AG04449 (cell line): ENCODE results near the gene NET1.

Experiments used
- CTCF ChIA-PET: fragments of 350-600 bp; formaldehyde crosslinking; extraction: SDS; loops from one replicate; lab custom pipeline; 2021; ENCODE audit warnings: antibody characterized with exemption; lab: Yijun Ruan, JAX
- POLR2A ChIA-PET: fragments of 400-600, 350-600 bp; formaldehyde crosslinking; extraction: SDS; loops from one replicate; lab custom pipeline; 2020; ENCODE audit warnings: antibody characterized with exemption, inconsistent platforms; lab: Yijun Ruan, JAX
- DNase-seq: peaks from one replicate; pipeline ENCODE4 v3.0.0-alpha.2; 2010; ENCODE audit warnings: low read depth, low spot score
- H3K4me3 ChIP-seq: 2 replicates; pipeline ENCODE4 v1.5.1; 2011; ENCODE audit warnings: low read depth, mild to moderate bottlenecking, control low read depth, low read length
- TF ChIP-seq, protein P1 (sequence below): IDR thresholded peaks from one replicate; pipeline ENCODE4 v1.5.1; 2011; ENCODE audit warnings: mild to moderate bottlenecking, moderate library complexity, low read length, control low read depth, inconsistent platforms; ENCODE audit not compliant: insufficient read depth; ENCODE audit errors: missing control alignments

The NET1 gene

DNA sequence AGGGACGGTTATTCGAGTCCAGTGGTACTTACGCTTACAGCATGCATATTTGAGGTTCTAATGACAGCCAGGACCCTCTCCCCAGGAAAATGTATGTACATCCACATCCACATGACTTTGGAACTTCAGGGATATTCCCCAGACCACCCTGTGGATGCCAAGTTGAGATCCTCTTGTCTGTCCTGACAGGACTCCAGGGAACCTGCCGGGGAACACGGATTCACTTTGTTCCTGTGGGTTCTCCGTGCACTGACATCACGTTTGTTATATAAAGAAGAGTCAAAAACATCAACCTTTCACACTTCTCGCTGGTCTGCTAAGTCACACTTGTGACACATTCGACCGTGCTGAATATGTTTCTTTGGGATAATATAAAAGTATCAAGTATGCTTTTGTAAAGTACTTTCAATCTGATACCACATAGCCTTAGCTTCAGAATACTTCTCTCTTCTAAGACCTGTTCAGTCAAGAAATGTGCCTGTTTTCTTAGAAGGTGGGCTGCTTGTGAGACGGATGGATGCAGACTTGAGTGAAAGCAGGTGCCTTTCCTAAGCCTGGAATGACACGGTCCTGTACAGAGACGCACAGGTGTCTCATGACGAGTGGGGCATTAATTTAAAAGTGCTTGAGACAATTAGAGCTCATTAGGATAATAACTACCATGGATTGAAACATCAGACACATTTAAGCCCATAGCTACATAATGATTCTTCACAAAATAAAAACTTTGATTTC is 48.3 kb downstream of the NET1 start:
- CTCF ChIA-PET: interaction anchor here (0.6 to 5.5 kb wide), 7 partner anchors 7 to 644 kb away, joined by 3 to 43 read pairs (median 9); no protein-coding TSS in a partner anchor
- DNase-seq: no peak
- TF ChIP-seq, protein P1, sequence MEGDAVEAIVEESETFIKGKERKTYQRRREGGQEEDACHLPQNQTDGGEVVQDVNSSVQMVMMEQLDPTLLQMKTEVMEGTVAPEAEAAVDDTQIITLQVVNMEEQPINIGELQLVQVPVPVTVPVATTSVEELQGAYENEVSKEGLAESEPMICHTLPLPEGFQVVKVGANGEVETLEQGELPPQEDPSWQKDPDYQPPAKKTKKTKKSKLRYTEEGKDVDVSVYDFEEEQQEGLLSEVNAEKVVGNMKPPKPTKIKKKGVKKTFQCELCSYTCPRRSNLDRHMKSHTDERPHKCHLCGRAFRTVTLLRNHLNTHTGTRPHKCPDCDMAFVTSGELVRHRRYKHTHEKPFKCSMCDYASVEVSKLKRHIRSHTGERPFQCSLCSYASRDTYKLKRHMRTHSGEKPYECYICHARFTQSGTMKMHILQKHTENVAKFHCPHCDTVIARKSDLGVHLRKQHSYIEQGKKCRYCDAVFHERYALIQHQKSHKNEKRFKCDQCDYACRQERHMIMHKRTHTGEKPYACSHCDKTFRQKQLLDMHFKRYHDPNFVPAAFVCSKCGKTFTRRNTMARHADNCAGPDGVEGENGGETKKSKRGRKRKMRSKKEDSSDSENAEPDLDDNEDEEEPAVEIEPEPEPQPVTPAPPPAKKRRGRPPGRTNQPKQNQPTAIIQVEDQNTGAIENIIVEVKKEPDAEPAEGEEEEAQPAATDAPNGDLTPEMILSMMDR: no peak
- POLR2A ChIA-PET: interaction anchor here (1.0 kb wide), 1 partner anchor 162 kb away, joined by 4 read pairs; no protein-coding TSS in a partner anchor
- H3K4me3 ChIP-seq: no peak overlapping the region

DNA sequence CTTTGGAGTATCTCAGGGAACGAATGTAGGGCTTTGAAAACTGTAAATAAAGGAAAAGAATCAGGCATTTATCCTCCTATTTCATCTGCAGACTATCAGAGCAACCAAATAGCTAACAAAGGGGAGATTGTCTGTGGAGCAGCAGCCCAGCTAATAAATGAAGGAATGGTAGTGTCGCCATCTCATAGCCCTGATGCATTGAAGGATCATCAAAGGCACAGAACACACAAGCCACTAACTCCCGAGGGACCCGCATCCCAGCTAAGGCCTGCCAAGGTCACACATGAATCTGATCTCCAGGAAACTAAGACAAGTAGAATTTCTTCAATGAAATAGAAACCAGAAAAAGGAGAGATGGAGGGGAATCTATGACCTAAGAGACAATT is 48.8 kb downstream of the NET1 start:
- H3K4me3 ChIP-seq: no peak overlapping the region
- ChIA-PET CTCF (interaction anchor here (0.6 to 5.5 kb wide), 7 partner anchors 8 to 645 kb away, joined by 3 to 43 read pairs (median 9); no protein-coding TSS in a partner anchor), POLR2A (interaction anchor here (1.1 kb wide), 1 partner anchor 28 kb away, joined by 3 read pairs; no protein-coding TSS in a partner anchor)
- TF ChIP-seq, protein P1: no peak
- DNase-seq: no peak

DNA sequence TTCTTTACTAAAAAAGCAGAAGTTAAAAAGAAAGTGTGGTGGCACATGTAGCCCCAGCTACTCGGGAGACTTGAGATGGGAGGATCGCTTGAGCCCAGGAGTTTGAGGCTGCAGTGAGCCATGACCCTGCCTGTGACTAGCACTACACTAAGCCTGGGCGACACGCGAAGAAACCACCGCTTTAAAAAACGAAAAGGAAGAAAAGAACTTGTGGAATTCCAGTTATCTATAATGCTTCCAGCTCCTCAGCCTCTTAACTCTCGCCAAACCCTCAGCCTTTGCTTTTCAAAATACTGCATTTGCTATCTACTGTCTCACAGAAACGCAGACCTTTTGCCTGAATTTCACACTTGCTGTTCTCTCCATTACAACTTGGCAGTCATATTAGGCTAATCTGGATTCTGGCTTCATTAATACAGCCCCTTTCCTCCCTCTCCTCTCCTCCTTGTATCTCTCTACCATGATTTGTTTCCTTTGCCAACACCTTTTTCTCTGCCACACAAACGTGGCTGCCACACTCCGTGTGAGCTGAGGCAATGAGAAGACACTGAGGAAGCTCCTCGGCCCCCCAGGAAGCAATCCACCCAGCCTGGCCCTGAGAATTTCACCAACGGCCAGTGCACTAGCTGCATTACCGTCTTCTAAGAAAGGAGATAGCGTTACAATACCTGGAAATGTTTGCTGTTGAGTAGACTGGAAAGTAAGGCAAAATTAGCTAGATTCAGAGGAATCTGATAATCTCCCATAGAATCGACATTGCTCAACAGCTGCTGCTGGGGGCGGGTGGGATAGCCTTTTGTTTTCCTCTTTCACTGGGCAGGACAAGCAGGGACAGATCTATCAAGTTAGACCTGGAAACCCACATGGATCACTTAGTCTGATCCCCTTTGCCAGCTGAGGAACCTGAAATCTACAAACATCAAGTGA is 49.8 kb downstream of the NET1 start:
- DNase-seq: no peak
- H3K4me3 ChIP-seq: no peak overlapping the region
- TF ChIP-seq, protein P1: no peak
- CTCF ChIA-PET: interaction anchor here (0.7 to 5.5 kb wide), 7 partner anchors 9 to 646 kb away, joined by 3 to 43 read pairs (median 9); no protein-coding TSS in a partner anchor
- POLR2A ChIA-PET: interaction anchor here (0.6 to 1.1 kb wide), 3 partner anchors 8 to 76 kb away, joined by 3 read pairs; no protein-coding TSS in a partner anchor

DNA sequence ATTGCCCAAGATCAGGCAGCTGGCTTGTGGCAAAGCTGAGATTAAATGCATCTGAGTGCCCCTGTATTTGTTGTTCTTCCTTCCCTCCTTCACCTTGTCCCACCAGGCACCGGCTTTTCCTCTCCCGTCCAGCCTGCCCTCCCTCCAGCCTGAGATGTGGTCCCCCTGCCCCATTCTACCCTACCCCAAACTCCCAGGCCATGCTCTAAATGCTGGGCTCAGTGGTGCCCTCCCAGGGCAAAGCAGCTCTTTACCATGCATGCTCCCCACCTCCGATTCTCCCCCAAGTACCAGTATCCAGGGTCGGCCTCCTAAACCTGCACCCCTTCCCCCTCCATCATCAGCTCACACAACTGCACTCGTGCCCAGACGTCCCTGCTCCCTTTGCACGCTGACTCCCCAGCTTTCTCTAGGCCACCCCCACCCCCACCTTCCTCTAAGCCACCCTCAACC is 50.5 kb downstream of the NET1 start:
- CTCF ChIA-PET: interaction anchor here (0.7 to 5.5 kb wide), 6 partner anchors 9 to 166 kb away, joined by 3 to 43 read pairs (median 16); no protein-coding TSS in a partner anchor
- DNase-seq: no peak

DNA sequence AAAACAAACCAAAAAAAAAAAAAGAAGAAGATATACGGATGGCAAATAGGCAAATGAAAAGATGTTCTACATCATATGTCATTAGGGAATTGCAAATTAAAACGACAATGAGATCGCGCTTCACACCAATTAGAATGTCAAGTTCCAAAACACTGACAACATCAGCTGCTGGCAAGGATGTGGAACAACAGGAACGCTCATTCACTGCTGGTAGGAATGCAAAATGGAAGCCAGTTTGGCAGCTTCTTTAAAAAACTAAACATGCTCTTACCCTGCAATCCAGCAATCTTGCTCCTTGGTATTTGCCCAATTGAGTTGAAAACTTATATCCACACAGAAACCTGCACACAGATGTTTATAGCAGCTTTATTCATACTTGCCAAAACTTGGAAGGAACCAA is 52.2 kb downstream of the NET1 start:
- POLR2A ChIA-PET: interaction anchor here (1.9 kb wide), 1 partner anchor 18 kb away, joined by 6 read pairs; no protein-coding TSS in a partner anchor
- CTCF ChIA-PET: interaction anchor here (0.7 to 5.5 kb wide), 5 partner anchors 11 to 164 kb away, joined by 3 to 43 read pairs (median 23); no protein-coding TSS in a partner anchor
- no peak for DNase-seq
- H3K4me3 ChIP-seq: no peak overlapping the region
- TF ChIP-seq, protein P1: no peak

More for the DNA sequence above, 50.5 kb downstream of the NET1 start:
- TF ChIP-seq, protein P1: no peak
- H3K4me3 ChIP-seq: no peak overlapping the region
- POLR2A ChIA-PET: interaction anchor here (0.6 to 1.9 kb wide), 2 partner anchors 9 to 16 kb away, joined by 3 to 6 read pairs; no protein-coding TSS in a partner anchor
